ENCODE results near the gene PROSER2. TPM values are rescaled to one million over a fixed set of nuclear protein-coding genes. Genes with fewer than 3 reads are reported as not detected.

PROSER2 gene
- polyA plus RNA-seq, 1 donor (not counting 4 experiments of a cell fraction or from before 2014, with no cell fraction given): 10.2 TPM

- no peak for DNase-seq (ENCODE audit: low read depth, low spot score)
- H3K27ac ChIP-seq (ENCODE audit: control insufficient read depth, insufficient read depth, low read length): no peak overlapping the region
- H3K27me3 ChIP-seq (ENCODE audit: control insufficient read depth, extremely low read depth, insufficient read depth, low read length): no peaks in the 10 kb centered on the region
- H3K4me1 ChIP-seq (ENCODE audit: control insufficient read depth, extremely low read depth, insufficient read depth, low read length): no peaks in the 10 kb centered on the region
- H3K4me2 ChIP-seq (ENCODE audit: control insufficient read depth, extremely low read depth, insufficient read depth, low read depth, low read length): no peak overlapping the region
- H3K4me3 ChIP-seq (ENCODE audit: control insufficient read depth in 2 of 3, extremely low read depth in 1 of 3, insufficient read depth in 2 of 3, low read depth in 1 of 3, low read length in 3 of 3): no peak overlapping the region
- TF ChIP-seq EZH2 (IDR thresholded peaks at IDR 0.05; ENCODE audit: low read length): no peak
- TF ChIP-seq CTCF (optimal IDR thresholded peaks at IDR 0.05 in 1 of 3, IDR thresholded peaks at IDR 0.05 in 1 of 3, conservative IDR thresholded peaks at IDR 0.05 in 1 of 3; ENCODE audit: extremely low read depth in 1 of 3, insufficient read depth in 2 of 3, low read length in 3 of 3): no peak
- no peaks in the 10 kb centered on the region for H3K9me1 ChIP-seq (ENCODE audit: control insufficient read depth, extremely low read depth, insufficient read depth, low read length)
- H3K9ac ChIP-seq (ENCODE audit: control insufficient read depth, extremely low read depth, insufficient read depth, low read length): no peak overlapping the region
- no peak for FAIRE-seq
- no peak overlapping the region for H2AFZ ChIP-seq (ENCODE audit: control insufficient read depth, low read length)
- H3K36me3 ChIP-seq (ENCODE audit: control insufficient read depth in 2 of 2, extremely low read depth in 1 of 2, insufficient read depth in 2 of 2, low read length in 2 of 2): peaks cover 20 to 21% of the 10 kb centered on the region in 2 experiments
- dilution Hi-C loops (cut with MboI; ENCODE audit: extremely low pct_ligation_motif_present, low sequenced_read_pairs): no loop called here
- H3K9me3 ChIP-seq (ENCODE audit: control insufficient read depth, low read depth, low read length): no peaks in the 10 kb centered on the region
- H3K79me2 ChIP-seq (ENCODE audit: control insufficient read depth, insufficient read depth, low read length): peaks cover 40% of the 10 kb centered on the region
- H4K20me1 ChIP-seq (ENCODE audit: control insufficient read depth, extremely low read depth, insufficient read depth, low read length): no peaks in the 10 kb centered on the region
Measured at GRCh38 chr10:11861811-11862428, 38.8 kb downstream of the PROSER2 start.

GRCh38 chr10:11863353-11864109, 40.4 kb downstream of the PROSER2 start:
- TF ChIP-seq EZH2 (IDR thresholded peaks at IDR 0.05; ENCODE audit: low read length) (no peak), CTCF (optimal IDR thresholded peaks at IDR 0.05 in 1 of 3, IDR thresholded peaks at IDR 0.05 in 1 of 3, conservative IDR thresholded peaks at IDR 0.05 in 1 of 3; ENCODE audit: extremely low read depth in 1 of 3, insufficient read depth in 2 of 3, low read length in 3 of 3) (no peak)
- H3K79me2 ChIP-seq (ENCODE audit: control insufficient read depth, insufficient read depth, low read length): peaks cover 36% of the 10 kb centered on the region
- H3K9ac ChIP-seq (ENCODE audit: control insufficient read depth, extremely low read depth, insufficient read depth, low read length): no peak overlapping the region
- FAIRE-seq: no peak
- no peaks in the 10 kb centered on the region for H3K4me1 ChIP-seq (ENCODE audit: control insufficient read depth, extremely low read depth, insufficient read depth, low read length)
- no peak overlapping the region for H2AFZ ChIP-seq (ENCODE audit: control insufficient read depth, low read length)
- dilution Hi-C loops (cut with MboI; ENCODE audit: extremely low pct_ligation_motif_present, low sequenced_read_pairs): no loop called here
- no peaks in the 10 kb centered on the region for H3K9me3 ChIP-seq (ENCODE audit: control insufficient read depth, low read depth, low read length)
- no peak overlapping the region for H3K4me2 ChIP-seq (ENCODE audit: control insufficient read depth, extremely low read depth, insufficient read depth, low read depth, low read length)
- no peak for DNase-seq (ENCODE audit: low read depth, low spot score)
- no peaks in the 10 kb centered on the region for H3K27me3 ChIP-seq (ENCODE audit: control insufficient read depth, extremely low read depth, insufficient read depth, low read length)
- no peaks in the 10 kb centered on the region for H4K20me1 ChIP-seq (ENCODE audit: control insufficient read depth, extremely low read depth, insufficient read depth, low read length)
- H3K4me3 ChIP-seq (ENCODE audit: control insufficient read depth in 2 of 3, extremely low read depth in 1 of 3, insufficient read depth in 2 of 3, low read depth in 1 of 3, low read length in 3 of 3): no peak overlapping the region
- peaks cover 12 to 21% of the 10 kb centered on the region in 2 experiments for H3K36me3 ChIP-seq (ENCODE audit: control insufficient read depth in 2 of 2, extremely low read depth in 1 of 2, insufficient read depth in 2 of 2, low read length in 2 of 2)
- H3K9me1 ChIP-seq (ENCODE audit: control insufficient read depth, extremely low read depth, insufficient read depth, low read length): no peaks in the 10 kb centered on the region
- no peak overlapping the region for H3K27ac ChIP-seq (ENCODE audit: control insufficient read depth, insufficient read depth, low read length)
